Dendritic cell treated with granulocyte-macrophage colony-stimulating factor and Interleukin-4, amounts not matched to agents 40 ng/mL and 50 ng/mL, for 4 days (primary cell): Measurements from ENCODE around the gene NDUFB6.
"Not testable (repeated sequence)": the region's sequence is repeated elsewhere in the genome, so short reads cannot be mapped to it uniquely, and the experiment has no call there.

Experiments used
- H3K27ac Mint-ChIP-seq: one replicate; pipeline ENCODE4 v1.8.0; 2022; ENCODE audit warnings: mild to moderate bottlenecking, mixed read lengths
- H3K27me3 Mint-ChIP-seq: one replicate; pipeline ENCODE4 v1.8.0; 2022; ENCODE audit warnings: mild to moderate bottlenecking, mixed read lengths
- H3K36me3 Mint-ChIP-seq: one replicate; pipeline ENCODE4 v1.8.0; 2022; ENCODE audit warnings: low read depth, mixed read lengths
- H3K4me1 Mint-ChIP-seq: one replicate; pipeline ENCODE4 v1.8.0; 2022; ENCODE audit warnings: low read depth, mixed read lengths
- H3K4me3 Mint-ChIP-seq: one replicate; pipeline ENCODE4 v1.8.0; 2022; ENCODE audit warnings: mild to moderate bottlenecking, moderate library complexity, mixed read lengths
- H3K9me3 Mint-ChIP-seq: one replicate; pipeline ENCODE4 v1.8.0; 2022; ENCODE audit warnings: mixed read lengths
- intact Hi-C: fragments of 100-400 bp; cut with micrococcal nuclease; formaldehyde crosslinking; loops from one replicate; pipeline ENCODE4 v1.15.0; 2022

NDUFB6 gene

GRCh38 chr9:32572900-32573523 is at the start of gene NDUFB6:
Gene NDUFB6 (minus strand): TSS chr9:32573159. CDS start chr9:32573060, 99 bp downstream.
- peaks cover 21% of the 10 kb centered on the region for H3K36me3 Mint-ChIP-seq
- peak within 1 kb of the TSS; percentile 97 for H3K4me3 Mint-ChIP-seq
- peak within 1 kb of the TSS; percentile 92 for H3K27ac Mint-ChIP-seq
- intact Hi-C loops: loop anchor here (1.0 to 5.0 kb wide), 3 partner anchors 21 to 188 kb away; partner anchors contain the start of genes ACO1, RIGI, SMIM27 and TOPORS
- no peaks in the 10 kb centered on the region for H3K9me3 Mint-ChIP-seq
- peaks cover 7% of the 10 kb centered on the region for H3K27me3 Mint-ChIP-seq
- H3K4me1 Mint-ChIP-seq: peaks cover 19% of the 10 kb centered on the region

GRCh38 chr9:32618261-32618660 is 45.3 kb upstream of the NDUFB6 start:
- intact Hi-C loops: no loop called here
- Mint-ChIP-seq H3K27ac (no peak overlapping the region), H3K27me3 (peaks cover 10% of the 10 kb centered on the region), H3K4me1 (no peaks in the 10 kb centered on the region), H3K4me3 (no peak overlapping the region), H3K36me3 (no peaks in the 10 kb centered on the region), H3K9me3 (no peaks in the 10 kb centered on the region)

- Mint-ChIP-seq H3K4me1 (peaks cover 8% of the 10 kb centered on the region), H3K36me3 (no peaks in the 10 kb centered on the region), H3K4me3 (no peak overlapping the region), H3K27ac (no peak overlapping the region), H3K27me3 (peaks cover 15% of the 10 kb centered on the region), H3K9me3 (no peaks in the 10 kb centered on the region)
- intact Hi-C loops: no loop called here
Observed at GRCh38 chr9:32606811-32607210, 33.9 kb upstream of the NDUFB6 start.

- Mint-ChIP-seq H3K27me3 (peaks cover 26% of the 10 kb centered on the region), H3K4me3 (no peak overlapping the region), H3K27ac (no peak overlapping the region), H3K9me3 (no peaks in the 10 kb centered on the region), H3K4me1 (peaks cover 13% of the 10 kb centered on the region), H3K36me3 (no peaks in the 10 kb centered on the region)
- intact Hi-C loops: no loop called here
Observed at GRCh38 chr9:32603914-32604852, 31.2 kb upstream of the NDUFB6 start.

DNA sequence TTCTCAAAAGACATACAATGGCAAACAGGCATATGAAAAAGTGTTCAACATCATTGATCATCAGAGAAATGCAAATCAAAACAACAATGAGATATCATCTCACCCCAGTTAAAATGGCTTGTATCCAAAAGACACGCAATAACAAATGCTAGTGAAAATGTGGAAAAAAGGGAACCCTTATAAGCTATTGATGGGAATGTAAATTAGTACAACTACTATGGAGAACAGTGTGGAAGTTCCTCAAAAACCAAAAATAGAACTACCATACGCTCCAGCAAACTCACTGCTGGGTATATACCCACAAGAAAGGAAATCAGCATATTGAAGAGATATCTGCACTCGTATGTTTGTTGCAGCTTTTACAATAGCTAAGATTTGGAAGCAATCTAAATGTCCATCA is 26.1 kb upstream of the NDUFB6 start:
- H3K27ac Mint-ChIP-seq, intact Hi-C loops, H3K36me3 Mint-ChIP-seq, H3K4me3 Mint-ChIP-seq: not testable (repeated sequence)
- Mint-ChIP-seq H3K4me1 (peaks cover 21% of the 10 kb centered on the region), H3K9me3 (peaks cover 10% of the 10 kb centered on the region), H3K27me3 (peaks cover 26% of the 10 kb centered on the region)

DNA sequence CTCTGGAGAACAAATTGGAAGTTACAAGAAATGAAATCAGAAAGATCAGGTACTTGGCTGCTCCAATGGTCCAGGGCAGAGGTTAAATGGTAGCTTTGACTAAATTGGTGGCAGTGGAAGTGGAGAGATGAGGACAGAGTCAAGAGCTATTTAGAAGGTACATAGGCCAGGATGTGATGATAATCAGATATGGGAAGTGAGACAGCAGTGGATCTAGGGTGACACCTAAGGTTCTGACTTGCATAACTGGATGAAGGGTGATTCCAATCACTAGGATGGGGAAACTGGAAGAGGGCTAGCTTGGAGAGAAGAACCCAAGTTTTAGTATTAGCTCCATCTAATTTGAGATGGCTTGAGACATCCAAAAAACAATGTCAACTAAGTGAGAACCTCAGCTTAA is 24.0 kb upstream of the NDUFB6 start:
- Mint-ChIP-seq H3K27me3 (peaks cover 25% of the 10 kb centered on the region), H3K4me1 (peaks cover 21% of the 10 kb centered on the region), H3K36me3 (no peaks in the 10 kb centered on the region), H3K9me3 (peaks cover 10% of the 10 kb centered on the region), H3K27ac (no peak overlapping the region), H3K4me3 (no peak overlapping the region)
- intact Hi-C loops: no loop called here

DNA sequence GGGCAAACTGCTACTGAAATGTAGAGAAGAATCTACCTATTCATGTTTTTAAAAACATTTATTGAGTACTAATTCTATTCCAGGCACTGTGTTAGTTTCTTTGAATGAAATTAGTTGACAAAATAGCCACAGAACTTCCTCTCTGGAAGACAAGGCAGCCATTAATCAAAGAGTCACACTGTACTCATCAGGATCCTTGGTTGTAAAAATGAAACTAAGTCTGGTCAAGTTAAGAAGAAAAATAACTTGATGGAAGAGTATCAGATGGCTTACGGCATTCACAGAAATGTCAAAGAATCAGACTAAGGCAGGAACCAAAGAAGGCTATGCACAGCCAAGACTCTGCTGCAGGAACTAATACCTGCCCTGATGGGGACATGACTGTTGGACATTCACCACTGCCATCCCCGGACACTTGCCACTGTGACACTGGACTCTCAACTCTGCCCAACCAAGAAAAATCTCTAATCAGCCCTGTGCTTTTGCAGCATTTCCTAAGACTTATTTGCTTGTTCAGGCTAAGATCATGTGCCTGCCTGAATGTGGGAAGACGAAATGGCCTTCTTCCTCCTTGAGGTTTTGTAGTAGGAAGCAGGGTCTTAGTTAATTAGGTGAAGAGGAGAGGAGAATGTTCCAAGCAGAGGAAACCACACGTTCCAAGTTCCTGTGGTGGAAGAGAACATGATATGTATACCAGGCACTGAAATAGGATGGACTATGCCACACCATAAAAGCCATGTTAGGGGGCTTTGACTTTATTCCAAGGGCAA is 23.3 kb upstream of the NDUFB6 start:
- Mint-ChIP-seq H3K27ac (no peak overlapping the region), H3K9me3 (peaks cover 10% of the 10 kb centered on the region), H3K27me3 (peaks cover 23% of the 10 kb centered on the region), H3K36me3 (no peaks in the 10 kb centered on the region), H3K4me1 (peaks cover 21% of the 10 kb centered on the region), H3K4me3 (no peak overlapping the region)
- intact Hi-C loops: no loop called here

GRCh38 chr9:32590898-32591297 is 17.9 kb upstream of the NDUFB6 start:
- Mint-ChIP-seq H3K27me3 (peaks cover 26% of the 10 kb centered on the region), H3K9me3 (no peaks in the 10 kb centered on the region), H3K36me3 (no peaks in the 10 kb centered on the region), H3K4me3 (no peak overlapping the region), H3K27ac (no peak overlapping the region), H3K4me1 (peaks cover under 1% of the 10 kb centered on the region)
- intact Hi-C loops: no loop called here

DNA sequence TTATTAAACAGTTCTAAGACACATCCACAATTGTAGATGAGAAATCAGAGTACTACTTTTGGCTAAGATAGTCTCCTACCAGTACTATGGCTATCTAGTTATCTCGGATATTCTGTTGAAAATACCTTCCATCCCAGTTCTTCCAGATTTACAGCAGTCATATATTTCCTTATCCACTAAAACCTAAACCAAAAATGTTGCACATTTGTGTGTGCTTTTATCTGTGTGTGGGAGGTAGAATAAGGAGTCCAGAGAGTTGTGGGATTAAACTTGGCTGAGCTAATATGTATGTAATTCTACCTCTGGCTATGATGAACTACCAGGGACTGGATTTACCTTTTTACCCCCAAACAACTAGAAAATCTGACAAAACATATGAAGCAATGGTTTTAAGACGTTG is 17.5 kb upstream of the NDUFB6 start:
- H3K9me3 Mint-ChIP-seq: no peaks in the 10 kb centered on the region
- H3K27me3 Mint-ChIP-seq: peaks cover 30% of the 10 kb centered on the region
- H3K36me3 Mint-ChIP-seq: no peaks in the 10 kb centered on the region
- no peaks in the 10 kb centered on the region for H3K4me1 Mint-ChIP-seq
- H3K27ac Mint-ChIP-seq: no peak overlapping the region
- intact Hi-C loops: no loop called here
- H3K4me3 Mint-ChIP-seq: no peak overlapping the region

DNA sequence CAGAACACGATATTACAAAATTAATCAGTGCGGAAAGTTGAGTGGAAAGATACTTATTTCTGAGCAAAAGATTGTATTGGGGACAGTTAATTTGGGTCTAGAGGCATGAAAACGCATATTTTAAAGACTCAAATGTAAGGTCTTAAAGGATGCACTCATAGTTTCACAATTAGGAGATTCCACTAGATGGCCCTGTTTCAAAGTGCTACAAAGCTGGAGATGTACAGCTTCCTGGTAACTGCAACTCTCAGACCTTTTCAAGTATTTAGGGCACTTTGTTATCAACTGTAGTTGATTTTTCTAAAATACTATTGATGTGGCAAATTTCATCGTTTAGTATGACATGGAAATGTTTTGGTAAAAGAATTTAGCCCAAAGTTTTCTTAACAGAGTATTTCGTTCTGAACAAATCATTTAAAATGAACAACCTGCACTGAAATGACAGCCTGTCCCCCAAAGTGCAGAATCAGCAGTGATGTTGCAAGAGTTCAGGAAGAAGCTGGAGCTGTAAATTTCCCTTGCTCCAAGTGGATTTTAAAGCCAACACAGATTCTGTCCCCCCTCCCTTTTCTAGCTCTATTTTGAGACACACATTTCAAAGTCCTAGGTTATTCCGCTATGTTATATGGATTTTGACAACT is 16.2 kb upstream of the NDUFB6 start:
- intact Hi-C loops: loop anchor here (1.0 kb wide), 1 partner anchor 379 kb away; no protein-coding TSS in a partner anchor
- H3K27me3 Mint-ChIP-seq: peaks cover 33% of the 10 kb centered on the region
- no peaks in the 10 kb centered on the region for H3K4me1 Mint-ChIP-seq
- H3K9me3 Mint-ChIP-seq: no peaks in the 10 kb centered on the region
- H3K36me3 Mint-ChIP-seq: no peaks in the 10 kb centered on the region
- no peak overlapping the region for H3K27ac Mint-ChIP-seq
- no peak overlapping the region for H3K4me3 Mint-ChIP-seq

- Mint-ChIP-seq H3K4me1 (no peaks in the 10 kb centered on the region), H3K27ac (no peak overlapping the region), H3K27me3 (peaks cover 32% of the 10 kb centered on the region), H3K4me3 (no peak overlapping the region), H3K36me3 (no peaks in the 10 kb centered on the region), H3K9me3 (no peaks in the 10 kb centered on the region)
- intact Hi-C loops: no loop called here
Observed at GRCh38 chr9:32587901-32588300, 14.9 kb upstream of the NDUFB6 start.

- no peaks in the 10 kb centered on the region for H3K4me1 Mint-ChIP-seq
- H3K27ac Mint-ChIP-seq: no peak overlapping the region
- H3K4me3 Mint-ChIP-seq: no peak overlapping the region
- H3K27me3 Mint-ChIP-seq: peaks cover 35% of the 10 kb centered on the region
- intact Hi-C loops: no loop called here
- no peaks in the 10 kb centered on the region for H3K36me3 Mint-ChIP-seq
- H3K9me3 Mint-ChIP-seq: no peaks in the 10 kb centered on the region
Observed at GRCh38 chr9:32584784-32585183, 11.8 kb upstream of the NDUFB6 start.

GRCh38 chr9:32581512-32582143 is 8.7 kb upstream of the NDUFB6 start:
- Mint-ChIP-seq H3K27me3 (peaks cover 43% of the 10 kb centered on the region), H3K9me3 (no peaks in the 10 kb centered on the region), H3K27ac (no peak overlapping the region), H3K36me3 (no peaks in the 10 kb centered on the region), H3K4me1 (no peaks in the 10 kb centered on the region), H3K4me3 (no peak overlapping the region)
- intact Hi-C loops: no loop called here
